SK-N-SH (cell line): ENCODE measurements around the gene CGB8. TPM values are rescaled to one million over a fixed set of nuclear protein-coding genes. Genes with fewer than 3 reads are reported as not detected.
A peak's percentile ranks its signal among the peaks of the same experiment; 100 is the strongest.
"Not testable (repeated sequence)": the region's sequence is repeated elsewhere in the genome, so short reads cannot be mapped to it uniquely, and the experiment has no call there.

Source experiments
- CTCF ChIA-PET: fragments of 300-600, 350-600 bp; formaldehyde crosslinking; extraction: SDS; loops from one replicate; lab custom pipeline; 2021; lab: Yijun Ruan, JAX
- POLR2A ChIA-PET: fragments of 350-600 bp; sonication (Branson Sonifier 250); formaldehyde crosslinking; extraction: SDS; loops from one replicate; lab custom pipeline; 2020; ENCODE audit warnings: antibody characterized with exemption, inconsistent platforms; lab: Yijun Ruan, JAX
- DNase-seq: peaks from one replicate; pipeline ENCODE4 v3.0.0; 2012
- H2AFZ ChIP-seq: fragments of 200-600 bp; sonication (generic); 2 replicates; pipeline ENCODE4 v1.8.1; 2016; ENCODE audit warnings: antibody characterized with exemption, mild to moderate bottlenecking, low read depth
- H3F3A ChIP-seq: fragments of 200-600 bp; sonication (generic); replicated peaks from 2 replicates; pipeline ENCODE3; 2016; ENCODE audit warnings: antibody characterized with exemption, mild to moderate bottlenecking; ENCODE audit not compliant: insufficient read depth
- H3K27ac ChIP-seq, 2 experiments: fragments of 200-500 bp in 1 of 2; fragments of 200-600 bp in 1 of 2; sonication (Bioruptor generic) in 1 of 2; sonication (generic), shearing (Covaris generic) in 1 of 2; 2 replicates each; pipeline versions ENCODE4 v1.5.1 to v1.6.1; 2014 to 2016; ENCODE audit warnings: low read depth in 2 of 2, inconsistent platforms in 1 of 2, low read length in 1 of 2, mild to moderate bottlenecking in 1 of 2, mixed read lengths in 1 of 2
- H3K27me3 ChIP-seq: fragments of 200-600 bp; sonication (generic), shearing (Covaris generic); 2 replicates; pipeline ENCODE4 v1.6.1; 2016; ENCODE audit warnings: mixed run types; ENCODE audit not compliant: insufficient read depth
- H3K36me3 ChIP-seq, 2 experiments: fragments of 200-500 bp in 1 of 2; fragments of 200-600 bp in 1 of 2; sonication (Bioruptor generic) in 1 of 2; sonication (generic) in 1 of 2; replicated peaks in 1 of 2; 2 replicates each; pipeline versions ENCODE3 to v1.5.1; 2014 to 2016; ENCODE audit warnings: low read length in 1 of 2, mild to moderate bottlenecking in 1 of 2; ENCODE audit not compliant: insufficient read depth in 2 of 2, control insufficient read depth in 1 of 2
- H3K4me1 ChIP-seq, 2 experiments: fragments of 200-500 bp in 1 of 2; fragments of 200-600 bp in 1 of 2; sonication (Bioruptor generic) in 1 of 2; sonication (generic), shearing (Covaris generic) in 1 of 2; 2 replicates each; pipeline versions ENCODE4 v1.5.1 to v1.6.1; 2014 to 2016; ENCODE audit warnings: low read depth in 1 of 2, low read length in 1 of 2, mixed run types in 1 of 2; ENCODE audit not compliant: insufficient read depth in 2 of 2, control insufficient read depth in 1 of 2
- H3K4me2 ChIP-seq: fragments of 200-600 bp; sonication (generic), shearing (Covaris generic); 2 replicates; pipeline ENCODE4 v1.6.1; 2017; ENCODE audit warnings: mixed run types
- H3K4me3 ChIP-seq, 2 experiments: fragments of 200-500 bp in 1 of 2; fragments of 200-600 bp in 1 of 2; sonication (Bioruptor generic) in 1 of 2; sonication (generic), shearing (Covaris generic) in 1 of 2; 2 replicates each; pipeline versions ENCODE4 v1.5.1 to v1.8.1; 2014 to 2016; ENCODE audit warnings: low read depth in 2 of 2, inconsistent platforms in 1 of 2, low read length in 1 of 2, mild to moderate bottlenecking in 1 of 2, mixed read lengths in 1 of 2, moderate library complexity in 1 of 2
- H3K79me2 ChIP-seq: fragments of 200-600 bp; sonication (generic); 2 replicates; pipeline ENCODE4 v1.8.1; 2017; ENCODE audit warnings: mild to moderate bottlenecking; ENCODE audit not compliant: insufficient read depth
- H3K9ac ChIP-seq: fragments of 200-600 bp; sonication (generic); 2 replicates; pipeline ENCODE4 v1.6.1; 2017; ENCODE audit warnings: mixed run types
- H3K9me2 ChIP-seq: fragments of 200-600 bp; sonication (generic); 2 replicates; pipeline ENCODE4 v1.6.1; 2017; ENCODE audit warnings: mixed run types
- H3K9me3 ChIP-seq: fragments of 200-600 bp; sonication (generic); 2 replicates; pipeline ENCODE4 v1.6.1; 2017; ENCODE audit warnings: mixed run types, mild to moderate bottlenecking, moderate library complexity
- H4K20me1 ChIP-seq: fragments of 200-600 bp; sonication (generic); 2 replicates; pipeline ENCODE4 v1.6.1; 2017; ENCODE audit warnings: mild to moderate bottlenecking, mixed run types; ENCODE audit not compliant: insufficient read depth
- FOSL2 ChIP-seq: IDR thresholded peaks from 2 replicates; pipeline ENCODE4 v1.4.0; 2012; ENCODE audit warnings: low read depth, mild to moderate bottlenecking, moderate library complexity, borderline replicate concordance
- JUND ChIP-seq: IDR thresholded peaks from 2 replicates; pipeline ENCODE4 v1.4.0; 2012
- TCF12 ChIP-seq: IDR thresholded peaks from 2 replicates; pipeline ENCODE4 v1.4.0; 2012
- WGBS: methylation state at CpG from one replicate; pipeline ENCODE4 v1.1.6; 2017; ENCODE audit warnings: low lambda C conversion rate; 5-methylcytosine and 5-hydroxymethylcytosine counted together
- polyA plus RNA-seq, 3 experiments: library from polyadenylated mRNA; depleted of rRNA; stranded (reverse); fragments of >200 nt; gene quantifications; 2 replicates each; pipeline ENCODE4 v1.2.3, GENCODE V29; 2012
- TF ChIP-seq, protein P1 (sequence below): fragments of 200-600 bp; sonication (generic); IDR thresholded peaks from 2 replicates; pipeline ENCODE4 v1.6.1; 2017; ENCODE audit warnings: antibody characterized with exemption, mild to moderate bottlenecking, moderate library complexity

The CGB8 gene
- polyA plus RNA-seq, 1 of the 3 experiments (the other 2 are of a cell fraction): 0.13 TPM

- H3K9me2 ChIP-seq, H3K9me3 ChIP-seq, DNase-seq, H3K4me3 ChIP-seq, H3K27me3 ChIP-seq, CTCF ChIA-PET, H3K79me2 ChIP-seq, H3K4me1 ChIP-seq, H3F3A ChIP-seq, POLR2A ChIA-PET, H3K9ac ChIP-seq, H3K36me3 ChIP-seq, H4K20me1 ChIP-seq: not testable (repeated sequence)
- Histone ChIP-seq H2AFZ (0 out of 2 replicates have a peak overlapping the region, but pooled peaks have one; percentile 11), H3K27ac (peak overlapping the region in 1 of 2 experiments; percentile 50; a peak in 1 of 4 replicates), H3K4me2 (peak overlapping the region; percentile 52)
- TF ChIP-seq JUND (0 out of 2 replicates have a peak, but pooled peaks have one; percentile 11), FOSL2 (peak; percentile 42; the same call in 1 of the 2 replicates), TCF12 (peak; percentile 8; the same call in 1 of the 2 replicates)
- 29% methylated on average over 20 of the region's 26 CpGs for whole genome bisulfite sequencing
These were observed 10.2 kb downstream of the CGB8 start for GRCh38 chr19:49038557-49039276.

- H3K4me3 ChIP-seq, POLR2A ChIA-PET, H3K9me2 ChIP-seq, H3K9ac ChIP-seq, H3K79me2 ChIP-seq, H4K20me1 ChIP-seq, H3K27me3 ChIP-seq, H3K27ac ChIP-seq, H3K4me1 ChIP-seq, DNase-seq, H3K9me3 ChIP-seq, H3K36me3 ChIP-seq, H3F3A ChIP-seq, H2AFZ ChIP-seq, H3K4me2 ChIP-seq, CTCF ChIA-PET: not testable (repeated sequence)
- WGBS: 84% methylated on average over 6 of the region's 8 CpGs
These were observed 10.8 kb downstream of the CGB8 start for GRCh38 chr19:49038111-49038510.

GRCh38 chr19:49036815-49037214 is 12.1 kb downstream of the CGB8 start, which contains the start of gene CGB1:
TSS of gene CGB1 (minus strand) at chr19:49036895. CDS start at chr19:49036711, 184 bp downstream.
- H3K4me3 ChIP-seq, H3K36me3 ChIP-seq, H3F3A ChIP-seq, H3K27me3 ChIP-seq, CTCF ChIA-PET, H4K20me1 ChIP-seq, H3K9me2 ChIP-seq, H3K9ac ChIP-seq, H3K9me3 ChIP-seq, POLR2A ChIA-PET, H3K4me2 ChIP-seq, H2AFZ ChIP-seq, H3K4me1 ChIP-seq, H3K27ac ChIP-seq, H3K79me2 ChIP-seq: not testable (repeated sequence)
- TF ChIP-seq, protein P1, sequence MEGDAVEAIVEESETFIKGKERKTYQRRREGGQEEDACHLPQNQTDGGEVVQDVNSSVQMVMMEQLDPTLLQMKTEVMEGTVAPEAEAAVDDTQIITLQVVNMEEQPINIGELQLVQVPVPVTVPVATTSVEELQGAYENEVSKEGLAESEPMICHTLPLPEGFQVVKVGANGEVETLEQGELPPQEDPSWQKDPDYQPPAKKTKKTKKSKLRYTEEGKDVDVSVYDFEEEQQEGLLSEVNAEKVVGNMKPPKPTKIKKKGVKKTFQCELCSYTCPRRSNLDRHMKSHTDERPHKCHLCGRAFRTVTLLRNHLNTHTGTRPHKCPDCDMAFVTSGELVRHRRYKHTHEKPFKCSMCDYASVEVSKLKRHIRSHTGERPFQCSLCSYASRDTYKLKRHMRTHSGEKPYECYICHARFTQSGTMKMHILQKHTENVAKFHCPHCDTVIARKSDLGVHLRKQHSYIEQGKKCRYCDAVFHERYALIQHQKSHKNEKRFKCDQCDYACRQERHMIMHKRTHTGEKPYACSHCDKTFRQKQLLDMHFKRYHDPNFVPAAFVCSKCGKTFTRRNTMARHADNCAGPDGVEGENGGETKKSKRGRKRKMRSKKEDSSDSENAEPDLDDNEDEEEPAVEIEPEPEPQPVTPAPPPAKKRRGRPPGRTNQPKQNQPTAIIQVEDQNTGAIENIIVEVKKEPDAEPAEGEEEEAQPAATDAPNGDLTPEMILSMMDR: peak; percentile 52
- DNase-seq: peak; percentile 50
- 64% methylated on average over 18 of the region's 18 CpGs for WGBS
